ENCODE results near the gene TTLL11. TPM values are rescaled to one million over a fixed set of nuclear protein-coding genes. Genes with fewer than 3 reads are reported as not detected.
A peak's percentile ranks its signal among the peaks of the same experiment; 100 is the strongest.

Gene TTLL11
- total RNA-seq, 2 experiments from 2014 or later, result 0.56 to 1.4 TPM

DNA sequence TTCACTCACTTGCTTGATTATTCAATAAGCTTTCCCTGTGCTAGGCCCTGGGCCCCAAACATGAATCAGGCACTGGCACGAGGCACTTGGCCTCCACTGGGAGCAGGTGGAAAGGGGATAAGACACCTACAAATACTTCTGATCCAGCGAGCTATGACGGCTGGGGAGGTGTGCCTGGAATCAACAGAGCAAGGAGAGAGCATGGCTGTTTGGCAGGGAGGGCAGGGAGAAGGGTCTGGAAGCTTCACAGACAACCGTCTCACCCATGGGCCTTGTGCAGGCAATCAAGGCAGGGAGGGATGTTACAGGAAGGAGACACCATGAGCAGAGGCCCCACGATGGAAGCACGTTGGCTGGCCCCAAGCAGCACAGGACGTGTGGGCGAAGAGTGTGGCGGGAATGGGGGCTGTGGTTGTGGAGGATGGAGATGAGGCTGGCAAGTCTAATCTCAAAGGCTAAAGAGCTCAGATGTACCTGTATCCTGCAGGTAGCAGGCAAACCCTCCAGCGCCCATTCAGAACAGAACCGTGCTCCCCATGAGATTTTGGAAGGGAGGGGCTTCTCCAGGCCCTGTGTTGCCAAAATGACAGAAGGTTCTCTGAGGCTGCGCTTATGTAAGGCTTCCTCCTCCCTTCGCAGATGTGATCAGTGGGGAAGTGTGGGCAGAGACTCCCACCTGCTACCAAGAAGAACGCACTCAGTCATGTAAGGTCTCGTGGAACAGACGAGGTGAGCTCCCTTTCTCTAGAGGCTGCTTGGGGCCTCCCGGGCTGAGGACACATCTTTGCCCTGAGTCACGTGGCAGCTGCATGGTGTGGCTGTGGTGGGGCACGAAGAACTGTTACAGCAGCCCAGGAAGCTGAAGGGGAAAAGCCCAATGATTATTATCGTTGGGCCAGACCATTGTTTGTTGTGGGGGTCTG is 252.0 kb downstream of the TTLL11 start:
- ATAC-seq (peak; percentile 77), DNase-seq (peak; percentile 81)
- TF ChIP-seq, protein P1, sequence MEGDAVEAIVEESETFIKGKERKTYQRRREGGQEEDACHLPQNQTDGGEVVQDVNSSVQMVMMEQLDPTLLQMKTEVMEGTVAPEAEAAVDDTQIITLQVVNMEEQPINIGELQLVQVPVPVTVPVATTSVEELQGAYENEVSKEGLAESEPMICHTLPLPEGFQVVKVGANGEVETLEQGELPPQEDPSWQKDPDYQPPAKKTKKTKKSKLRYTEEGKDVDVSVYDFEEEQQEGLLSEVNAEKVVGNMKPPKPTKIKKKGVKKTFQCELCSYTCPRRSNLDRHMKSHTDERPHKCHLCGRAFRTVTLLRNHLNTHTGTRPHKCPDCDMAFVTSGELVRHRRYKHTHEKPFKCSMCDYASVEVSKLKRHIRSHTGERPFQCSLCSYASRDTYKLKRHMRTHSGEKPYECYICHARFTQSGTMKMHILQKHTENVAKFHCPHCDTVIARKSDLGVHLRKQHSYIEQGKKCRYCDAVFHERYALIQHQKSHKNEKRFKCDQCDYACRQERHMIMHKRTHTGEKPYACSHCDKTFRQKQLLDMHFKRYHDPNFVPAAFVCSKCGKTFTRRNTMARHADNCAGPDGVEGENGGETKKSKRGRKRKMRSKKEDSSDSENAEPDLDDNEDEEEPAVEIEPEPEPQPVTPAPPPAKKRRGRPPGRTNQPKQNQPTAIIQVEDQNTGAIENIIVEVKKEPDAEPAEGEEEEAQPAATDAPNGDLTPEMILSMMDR (IDR thresholded peaks at IDR 0.05), result no peak
- Mint-ChIP-seq H3K4me3 (no peak overlapping the region), H3K27ac (peak overlapping the region; percentile 63), H3K36me3 (ENCODE audit: low read depth) (peaks cover 2% of the 10 kb centered on the region), H3K9me3 (peaks cover 3% of the 10 kb centered on the region), H3K4me1 (ENCODE audit: low read depth) (peaks cover 16% of the 10 kb centered on the region), H3K27me3 (peaks cover 1% of the 10 kb centered on the region)
- intact Hi-C loops (cut with micrococcal nuclease), result no loop called here
- POLR2A ChIA-PET, result interaction anchor here (0.6 to 1.0 kb wide), 2 partner anchors 154 to 485 kb away, joined by 3 read pairs; no protein-coding TSS in a partner anchor
- CTCF ChIA-PET, result no interaction called here

DNA sequence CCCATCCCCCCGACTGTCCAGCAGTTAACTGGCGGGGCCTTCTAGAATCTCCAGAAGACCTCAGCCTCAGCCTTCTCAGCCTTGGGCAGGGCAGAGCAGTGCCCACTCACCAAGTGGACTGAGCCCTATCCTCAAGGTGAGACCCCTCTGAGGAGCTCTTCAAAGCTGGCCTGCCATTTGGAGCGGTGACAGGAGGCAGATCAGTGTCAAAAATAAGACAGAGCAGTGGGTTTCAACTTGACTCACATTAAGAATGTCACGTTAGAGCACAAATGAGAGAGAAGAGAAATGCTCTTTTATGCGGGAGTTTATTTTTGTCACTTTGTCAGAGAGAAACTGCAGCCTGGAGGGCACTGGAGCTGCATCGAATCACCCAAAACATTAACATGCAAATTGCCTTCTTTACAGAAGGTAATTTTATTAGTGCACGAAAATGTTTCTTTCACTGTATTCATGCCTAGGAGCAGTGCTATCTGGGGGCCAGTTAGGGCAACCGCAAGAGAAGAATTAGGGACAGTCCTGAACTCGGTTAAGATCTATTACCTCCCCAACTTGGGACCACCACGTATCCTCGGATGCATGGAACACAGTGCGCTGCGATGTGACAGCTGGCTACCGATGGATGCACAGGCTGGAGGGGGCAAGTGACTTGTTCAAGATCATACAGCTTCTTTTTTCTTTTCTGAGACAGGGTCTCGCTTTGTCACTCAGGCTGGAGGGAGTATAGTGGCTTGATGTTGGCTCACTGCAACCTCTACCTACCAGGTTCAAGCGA is 253.2 kb downstream of the TTLL11 start:
- H3K9me3 Mint-ChIP-seq, result peaks cover 3% of the 10 kb centered on the region
- ATAC-seq, result peak; percentile 75
- H3K27ac Mint-ChIP-seq, result peak overlapping the region; percentile 66
- intact Hi-C loops (cut with micrococcal nuclease), result no loop called here
- ChIA-PET POLR2A (interaction anchor here (0.6 to 1.0 kb wide), 3 partner anchors 12 to 153 kb away, joined by 3 read pairs; no protein-coding TSS in a partner anchor), CTCF (no interaction called here)
- peak; percentile 67 for DNase-seq
- peaks cover 16% of the 10 kb centered on the region for H3K4me1 Mint-ChIP-seq (ENCODE audit: low read depth)
- TF ChIP-seq, protein P1 (IDR thresholded peaks at IDR 0.05), result no peak
- peaks cover 2% of the 10 kb centered on the region for H3K36me3 Mint-ChIP-seq (ENCODE audit: low read depth)
- peaks cover 1% of the 10 kb centered on the region for H3K27me3 Mint-ChIP-seq
- no peak overlapping the region for H3K4me3 Mint-ChIP-seq

- Mint-ChIP-seq H3K27me3 (no peaks in the 10 kb centered on the region), H3K9me3 (no peaks in the 10 kb centered on the region), H3K36me3 (ENCODE audit: low read depth) (peaks cover 2% of the 10 kb centered on the region), H3K27ac (peak overlapping the region; percentile 66), H3K4me3 (no peak overlapping the region), H3K4me1 (ENCODE audit: low read depth) (peaks cover 16% of the 10 kb centered on the region)
- intact Hi-C loops (cut with micrococcal nuclease), result no loop called here
- TF ChIP-seq, protein P1 (IDR thresholded peaks at IDR 0.05), result no peak
- DNase-seq (peak; percentile 22), ATAC-seq (no peak)
- ChIA-PET POLR2A (interaction anchor here (0.6 kb wide), 1 partner anchor 93 kb away, joined by 3 read pairs; no protein-coding TSS in a partner anchor), CTCF (no interaction called here)
These were observed 254.1 kb downstream of the TTLL11 start for GRCh38 chr9:121838746-121839669.

- DNase-seq (no peak), ATAC-seq (no peak)
- POLR2A ChIA-PET, result no interaction called here
- peaks cover 16% of the 10 kb centered on the region for H3K4me1 Mint-ChIP-seq (ENCODE audit: low read depth)
- CTCF ChIA-PET, result no interaction called here
- peaks cover 2% of the 10 kb centered on the region for H3K36me3 Mint-ChIP-seq (ENCODE audit: low read depth)
- H3K27me3 Mint-ChIP-seq, result no peaks in the 10 kb centered on the region
- no peak overlapping the region for H3K27ac Mint-ChIP-seq
- intact Hi-C loops (cut with micrococcal nuclease), result no loop called here
- TF ChIP-seq, protein P1 (IDR thresholded peaks at IDR 0.05), result no peak
- no peak overlapping the region for H3K4me3 Mint-ChIP-seq
- no peaks in the 10 kb centered on the region for H3K9me3 Mint-ChIP-seq
These were observed 255.8 kb downstream of the TTLL11 start for GRCh38 chr9:121837113-121837961.

Measured in activated CD8-positive, alpha-beta T cell treated with anti-CD3 and anti-CD28 coated beads for 36 hours (primary cell).